Fibroblast of lung (primary cell): ENCODE results near the gene FHIT. TPM values are rescaled to one million over a fixed set of nuclear protein-coding genes. Genes with fewer than 3 reads are reported as not detected.

Experiments used
- DNase-seq, 2 donors: peaks; one replicate each; pipeline versions ENCODE4 v3.0.0 to v3.0.0-alpha.2; 2010; ENCODE audit warnings: low read depth in 2 of 2
- H2AFZ ChIP-seq: 2 replicates; pipeline ENCODE4 v1.5.1; 2012; ENCODE audit warnings: low read length, control low read depth, inconsistent platforms
- H3K27ac ChIP-seq: 2 replicates; pipeline ENCODE4 v1.5.1; 2011; ENCODE audit warnings: low read length, control low read depth; ENCODE audit not compliant: insufficient read depth
- H3K27me3 ChIP-seq: 2 replicates; pipeline ENCODE4 v1.5.1; 2011; ENCODE audit warnings: mild to moderate bottlenecking, low read length; ENCODE audit not compliant: control insufficient read depth, insufficient read depth
- H3K36me3 ChIP-seq: 2 replicates; pipeline ENCODE4 v1.5.1; 2011; ENCODE audit warnings: low read length; ENCODE audit not compliant: control insufficient read depth, insufficient read depth
- H3K4me1 ChIP-seq: 2 replicates; pipeline ENCODE4 v1.5.1; 2011; ENCODE audit warnings: low read length; ENCODE audit not compliant: control insufficient read depth, insufficient read depth; ENCODE audit errors: extremely low read depth
- H3K4me2 ChIP-seq: 2 replicates; pipeline ENCODE4 v1.5.1; 2011; ENCODE audit warnings: low read length, control low read depth; ENCODE audit not compliant: insufficient read depth; ENCODE audit errors: extremely low read depth
- H3K4me3 ChIP-seq, 4 experiments: fragments of 200-600 bp in 1 of 4; sonication (generic) in 1 of 4; replicated peaks in 1 of 4; 2 replicates each; pipeline ENCODE4 v1.5.1; 2011 to 2016; ENCODE audit warnings: low read length in 4 of 4, low read depth in 3 of 4, mild to moderate bottlenecking in 3 of 4, control low read depth in 2 of 4, inconsistent platforms in 1 of 4, mixed read lengths in 1 of 4; ENCODE audit not compliant: insufficient read depth in 1 of 4; ENCODE audit errors: control extremely low read depth in 1 of 4
- H3K79me2 ChIP-seq: 2 replicates; pipeline ENCODE4 v1.5.1; 2012; ENCODE audit warnings: mild to moderate bottlenecking, low read length, inconsistent platforms; ENCODE audit not compliant: control insufficient read depth, insufficient read depth
- H3K9ac ChIP-seq: 2 replicates; pipeline ENCODE4 v1.5.1; 2011; ENCODE audit warnings: mild to moderate bottlenecking, low read length, control low read depth; ENCODE audit not compliant: insufficient read depth
- H3K9me3 ChIP-seq: 2 replicates; pipeline ENCODE4 v1.5.1; 2012; ENCODE audit warnings: low read depth, low read length; ENCODE audit not compliant: control insufficient read depth, insufficient read depth
- H4K20me1 ChIP-seq: 2 replicates; pipeline ENCODE4 v1.5.1; 2011; ENCODE audit warnings: low read length; ENCODE audit not compliant: control insufficient read depth, insufficient read depth; ENCODE audit errors: extremely low read depth
- EZH2 ChIP-seq: IDR thresholded peaks from 2 replicates; pipeline ENCODE4 v1.5.1; 2012; ENCODE audit warnings: low read length, control low read depth, mild to moderate bottlenecking; ENCODE audit errors: missing control alignments
- polyA plus RNA-seq, 2 donors: library from polyadenylated mRNA; depleted of rRNA in 1 of 2; stranded (reverse) in 1 of 2; unstranded in 1 of 2; fragments of >200 nt; gene quantifications; 2 replicates each; pipeline ENCODE4 v1.2.1, GENCODE V29; 2011 to 2012; ENCODE audit warnings: missing spikeins in 1 of 2
- total RNA-seq: library from RNA; depleted of rRNA; stranded (reverse); fragments of >200 nt; gene quantifications from 2 replicates; pipeline ENCODE4 v1.2.1, GENCODE V29; 2014
- TF ChIP-seq, protein P1 (sequence below), 2 donors: IDR thresholded peaks in 1 of 2; conservative IDR thresholded peaks in 1 of 2; 1 replicate in 1 of 2; 2 replicates in 1 of 2; pipeline ENCODE4 v1.5.1; 2011 to 2012; ENCODE audit warnings: low read length in 2 of 2, control low read depth in 1 of 2, inconsistent platforms in 1 of 2, low read depth in 1 of 2, mild to moderate bottlenecking in 1 of 2

Gene FHIT
- total and polyA plus RNA-seq, 2 donors (not counting 1 experiment from before 2014, with no cell fraction given), result 0.79 to 2.1 TPM

DNA sequence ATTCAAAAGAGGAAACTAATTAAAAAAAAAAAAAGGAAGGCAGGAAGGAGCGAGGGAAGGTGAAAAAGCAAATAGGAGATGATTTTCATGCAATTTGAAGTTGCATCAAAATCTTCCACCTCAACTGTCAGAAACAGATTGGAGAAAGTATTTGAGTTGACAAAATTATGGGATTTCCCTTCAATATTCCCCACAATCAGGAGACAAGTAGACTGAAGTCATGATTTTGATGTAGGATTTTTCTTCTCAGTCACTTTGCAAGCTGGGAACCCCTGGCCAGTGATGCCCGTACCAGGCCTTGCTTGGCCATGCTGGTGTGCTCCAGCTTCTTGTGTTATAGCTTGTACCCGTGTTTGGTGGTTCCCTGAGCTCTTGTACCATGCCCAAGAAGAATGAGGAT, 1347.0 kb downstream of the FHIT start:
- Histone ChIP-seq H2AFZ (no peak overlapping the region), H4K20me1 (no peaks in the 10 kb centered on the region), H3K36me3 (no peaks in the 10 kb centered on the region), H3K9ac (no peak overlapping the region), H3K79me2 (no peaks in the 10 kb centered on the region), H3K27ac (no peak overlapping the region), H3K4me3 (no peak overlapping the region), H3K9me3 (no peaks in the 10 kb centered on the region), H3K27me3 (no peaks in the 10 kb centered on the region), H3K4me2 (no peak overlapping the region), H3K4me1 (no peaks in the 10 kb centered on the region)
- DNase-seq, result no peak
- TF ChIP-seq, protein P1, sequence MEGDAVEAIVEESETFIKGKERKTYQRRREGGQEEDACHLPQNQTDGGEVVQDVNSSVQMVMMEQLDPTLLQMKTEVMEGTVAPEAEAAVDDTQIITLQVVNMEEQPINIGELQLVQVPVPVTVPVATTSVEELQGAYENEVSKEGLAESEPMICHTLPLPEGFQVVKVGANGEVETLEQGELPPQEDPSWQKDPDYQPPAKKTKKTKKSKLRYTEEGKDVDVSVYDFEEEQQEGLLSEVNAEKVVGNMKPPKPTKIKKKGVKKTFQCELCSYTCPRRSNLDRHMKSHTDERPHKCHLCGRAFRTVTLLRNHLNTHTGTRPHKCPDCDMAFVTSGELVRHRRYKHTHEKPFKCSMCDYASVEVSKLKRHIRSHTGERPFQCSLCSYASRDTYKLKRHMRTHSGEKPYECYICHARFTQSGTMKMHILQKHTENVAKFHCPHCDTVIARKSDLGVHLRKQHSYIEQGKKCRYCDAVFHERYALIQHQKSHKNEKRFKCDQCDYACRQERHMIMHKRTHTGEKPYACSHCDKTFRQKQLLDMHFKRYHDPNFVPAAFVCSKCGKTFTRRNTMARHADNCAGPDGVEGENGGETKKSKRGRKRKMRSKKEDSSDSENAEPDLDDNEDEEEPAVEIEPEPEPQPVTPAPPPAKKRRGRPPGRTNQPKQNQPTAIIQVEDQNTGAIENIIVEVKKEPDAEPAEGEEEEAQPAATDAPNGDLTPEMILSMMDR (conservative IDR thresholded peaks at IDR 0.05 in 1 of 2, IDR thresholded peaks at IDR 0.05 in 1 of 2; ENCODE audit: low read depth in 1 of 2, low read length in 2 of 2), result no peak

DNA sequence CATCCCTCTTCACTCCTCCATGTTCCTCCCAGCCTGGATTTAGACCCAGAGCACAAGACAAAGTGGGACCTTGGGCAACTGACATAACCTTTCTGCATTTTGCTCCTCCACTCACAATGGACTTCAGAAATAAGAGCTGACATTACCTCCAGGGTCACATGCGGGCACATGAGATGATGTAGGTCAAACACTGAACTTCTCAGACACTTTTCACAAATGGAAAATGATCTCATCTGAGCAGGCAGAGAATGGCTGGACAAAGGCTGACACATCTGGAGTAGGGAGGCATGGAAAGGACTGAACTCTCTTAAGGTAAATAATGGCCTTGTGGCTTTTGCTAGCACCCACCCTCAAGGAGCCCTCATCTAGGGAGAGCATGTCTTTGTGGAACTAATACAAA, 1352.2 kb downstream of the FHIT start:
- no peaks in the 10 kb centered on the region for H4K20me1 ChIP-seq
- DNase-seq, result no peak
- no peaks in the 10 kb centered on the region for H3K27me3 ChIP-seq
- no peaks in the 10 kb centered on the region for H3K9me3 ChIP-seq
- H3K4me3 ChIP-seq, result no peak overlapping the region
- H3K4me2 ChIP-seq, result no peak overlapping the region
- no peaks in the 10 kb centered on the region for H3K79me2 ChIP-seq
- TF ChIP-seq, protein P1 (conservative IDR thresholded peaks at IDR 0.05 in 1 of 2, IDR thresholded peaks at IDR 0.05 in 1 of 2; ENCODE audit: low read depth in 1 of 2, low read length in 2 of 2), result no peak
- no peak for TF ChIP-seq EZH2
- no peak overlapping the region for H2AFZ ChIP-seq
- H3K36me3 ChIP-seq, result no peaks in the 10 kb centered on the region
- no peak overlapping the region for H3K27ac ChIP-seq
- H3K4me1 ChIP-seq, result no peaks in the 10 kb centered on the region
- no peak overlapping the region for H3K9ac ChIP-seq

DNA sequence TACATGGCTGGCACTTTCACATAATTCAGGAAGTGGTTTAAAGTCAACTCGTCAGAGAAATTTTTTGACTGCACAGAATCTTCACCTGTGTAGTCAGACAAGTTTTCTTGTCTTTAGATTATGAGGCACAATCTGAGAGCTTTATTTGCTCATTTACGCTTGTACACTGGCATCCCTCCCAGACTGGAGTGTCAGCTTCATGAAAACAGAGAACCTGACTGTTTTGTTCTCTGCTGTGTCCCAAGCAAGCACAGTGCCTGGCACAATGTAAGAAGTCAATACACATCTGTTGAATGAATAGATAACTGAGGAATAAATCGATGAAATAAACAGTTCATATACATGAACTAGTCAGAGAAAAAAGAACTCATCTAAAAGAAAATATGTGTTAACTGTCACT, 1355.3 kb downstream of the FHIT start:
- Histone ChIP-seq H3K4me2 (no peak overlapping the region), H3K4me1 (no peaks in the 10 kb centered on the region), H3K4me3 (no peak overlapping the region), H3K27ac (no peak overlapping the region), H4K20me1 (no peaks in the 10 kb centered on the region), H2AFZ (no peak overlapping the region), H3K9me3 (no peaks in the 10 kb centered on the region), H3K27me3 (no peaks in the 10 kb centered on the region), H3K79me2 (no peaks in the 10 kb centered on the region), H3K9ac (no peak overlapping the region), H3K36me3 (no peaks in the 10 kb centered on the region)
- no peak for TF ChIP-seq EZH2
- no peak for DNase-seq
